HG03442 (cell line): Measurements from ENCODE around the gene NUP43.
A peak's percentile ranks its signal among the peaks of the same experiment; 100 is the strongest.
"Not testable (repeated sequence)": the region's sequence is repeated elsewhere in the genome, so short reads cannot be mapped to it uniquely, and the experiment has no call there.

Source experiments
- ATAC-seq: cut with Tn5 transposase; IDR thresholded peaks from one replicate; pipeline ENCODE4 v1.9.1; 2021; ENCODE audit warnings: mild to moderate bottlenecking, moderate library complexity; ENCODE audit not compliant: unreplicated experiment

Gene NUP43

GRCh38 chr6:149749082-149749593 lies 2.8 kb upstream of the NUP43 start:
- peak; percentile 1 for ATAC-seq

DNA sequence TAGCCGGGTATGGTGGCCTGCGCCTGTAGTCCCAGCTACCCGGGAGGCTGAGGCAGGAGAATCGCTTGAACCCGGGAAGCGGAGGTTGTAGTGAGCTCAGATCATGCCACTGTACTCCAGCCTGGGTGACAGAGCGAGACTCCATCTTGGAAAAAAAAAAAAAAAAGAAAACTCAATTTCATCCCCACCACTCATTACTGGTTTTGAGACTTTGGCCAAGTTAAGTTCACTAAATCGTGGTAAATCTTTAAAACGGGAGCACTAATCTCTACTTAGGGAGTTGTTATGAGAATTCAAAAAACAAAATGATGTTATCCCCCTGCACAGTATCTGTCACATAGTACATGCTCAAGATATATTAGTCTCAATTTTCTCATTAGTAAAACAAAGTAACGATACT lies 1.1 kb downstream of the NUP43 start:
- ATAC-seq: not testable (repeated sequence)

GRCh38 chr6:149734915-149735314 lies 11.4 kb downstream of the NUP43 start:
- ATAC-seq: no peak

DNA sequence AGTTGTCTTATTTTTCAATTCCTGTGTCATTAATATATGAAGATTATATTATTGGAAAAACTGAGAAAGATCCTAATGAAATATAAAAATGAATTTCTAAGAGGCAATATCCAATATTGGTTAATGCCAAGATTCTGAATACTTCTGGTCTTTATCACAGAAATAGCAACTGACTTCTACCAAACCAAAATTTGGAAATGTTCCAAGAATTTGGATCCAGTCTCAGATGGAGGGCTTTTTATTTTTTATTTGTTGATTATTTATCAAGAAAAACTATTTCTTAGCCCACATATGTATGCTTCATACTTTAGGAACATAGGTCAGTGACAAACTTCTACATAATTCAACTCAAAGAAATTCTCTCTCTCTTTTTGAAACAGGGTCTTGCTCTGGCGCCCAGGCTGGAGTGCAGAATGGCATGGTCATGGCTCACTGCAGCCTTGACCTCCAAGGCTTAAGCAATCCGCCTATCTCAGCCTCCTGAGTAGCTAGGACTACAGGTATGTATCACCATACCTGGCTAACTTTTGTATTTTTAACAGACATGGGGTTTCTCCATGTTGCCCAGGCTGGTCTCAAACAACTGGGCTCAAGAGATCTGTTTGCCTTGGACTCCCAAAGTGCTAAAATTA lies 13.1 kb downstream of the NUP43 start:
- no peak for ATAC-seq

- ATAC-seq: no peak
Measured at GRCh38 chr6:149729824-149730223, 16.5 kb downstream of the NUP43 start.

DNA sequence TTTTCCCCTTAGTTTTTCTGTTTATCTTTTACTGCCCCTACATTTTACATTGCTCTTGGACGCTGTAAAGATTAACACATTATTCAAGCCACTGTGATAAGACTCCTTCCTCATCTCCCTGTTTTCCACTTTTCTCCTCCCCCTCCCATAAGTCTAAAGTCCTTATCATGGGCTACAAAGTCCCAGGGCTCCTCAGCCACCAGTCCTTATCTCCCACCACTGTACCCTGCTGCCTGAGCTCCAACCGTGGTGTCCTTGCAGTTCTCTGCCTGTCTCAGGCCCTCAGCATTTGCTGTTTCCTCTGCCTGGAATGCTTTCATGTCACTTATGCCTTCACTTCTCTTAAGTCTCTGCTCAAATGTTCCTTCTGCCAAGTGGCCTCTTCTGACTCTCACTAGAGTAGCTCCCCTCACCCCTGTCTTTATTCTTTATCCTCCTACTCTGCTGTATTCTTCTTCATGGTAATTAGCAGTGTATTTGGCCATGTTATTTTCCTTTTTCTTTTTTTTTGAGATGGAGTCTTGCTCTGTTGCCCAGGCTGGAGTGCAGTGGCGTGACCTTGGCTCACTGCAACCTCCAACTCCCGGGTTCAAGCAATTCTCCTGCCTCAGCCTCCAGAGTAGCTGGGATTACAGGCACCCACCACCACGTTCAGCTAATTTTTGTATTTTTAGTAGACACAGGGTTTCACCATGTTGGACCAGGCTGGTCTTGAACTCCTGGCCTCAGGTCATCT lies 17.7 kb downstream of the NUP43 start:
- ATAC-seq: no peak

- no peak for ATAC-seq
Measured at GRCh38 chr6:149727793-149728498, 18.4 kb downstream of the NUP43 start.

- ATAC-seq: no peak
Measured at GRCh38 chr6:149725785-149726184, 20.5 kb downstream of the NUP43 start.

- ATAC-seq: no peak
Measured at GRCh38 chr6:149723771-149724417, 22.4 kb downstream of the NUP43 start.

- ATAC-seq: no peak
Measured at GRCh38 chr6:149723262-149723661, 23.1 kb downstream of the NUP43 start.

GRCh38 chr6:149719531-149719930 lies 26.8 kb downstream of the NUP43 start:
- no peak for ATAC-seq

DNA sequence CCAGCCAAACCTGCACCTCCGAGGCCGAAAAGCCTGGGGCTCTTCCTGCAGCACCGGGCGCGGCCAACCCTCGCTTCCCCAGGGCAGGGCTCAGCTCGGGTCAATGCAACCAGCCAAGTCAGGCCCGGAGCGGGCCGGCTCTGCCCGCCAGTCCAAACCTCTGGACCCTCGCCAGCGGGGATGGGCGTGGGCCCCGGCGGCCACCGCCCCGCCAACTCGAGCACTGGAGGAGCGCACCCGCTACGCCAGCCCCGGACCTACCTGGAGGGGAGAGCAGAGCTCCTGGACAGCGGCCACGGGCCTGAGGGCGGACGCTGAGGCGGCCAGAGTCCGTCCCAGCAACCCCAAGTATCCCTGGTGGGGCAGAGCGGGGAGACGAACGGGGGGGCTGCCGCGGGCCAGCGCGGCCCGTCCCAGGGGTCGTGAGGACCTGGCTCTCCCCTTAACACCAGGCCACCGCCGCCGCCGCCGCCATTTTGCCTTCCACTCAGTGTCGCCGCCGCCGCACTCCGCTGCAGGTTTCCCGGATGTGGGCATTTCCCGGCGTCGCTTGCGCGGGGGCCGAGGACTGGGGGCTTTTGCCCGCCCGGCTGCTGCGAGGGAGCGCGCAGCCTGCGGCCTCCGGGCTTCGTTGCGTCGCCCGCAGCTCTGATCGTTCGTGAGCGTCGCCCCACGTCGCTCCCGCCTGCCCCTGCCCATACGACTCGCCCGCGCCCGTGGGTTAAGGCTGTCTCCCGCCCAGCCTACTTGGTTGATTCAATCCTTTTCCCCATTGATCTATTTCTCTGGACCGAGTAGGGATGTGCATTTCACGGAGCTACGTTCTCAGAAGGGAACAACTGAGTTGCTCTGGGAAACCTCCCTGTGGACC lies 28.5 kb downstream of the NUP43 start, which contains the start of gene LATS1:
LATS1 (minus strand) TSS at position 514 of the 871 bp plus-strand sequence. CDS start 15,975 bp downstream, outside the sequence.
- ATAC-seq: peak; percentile 80

DNA sequence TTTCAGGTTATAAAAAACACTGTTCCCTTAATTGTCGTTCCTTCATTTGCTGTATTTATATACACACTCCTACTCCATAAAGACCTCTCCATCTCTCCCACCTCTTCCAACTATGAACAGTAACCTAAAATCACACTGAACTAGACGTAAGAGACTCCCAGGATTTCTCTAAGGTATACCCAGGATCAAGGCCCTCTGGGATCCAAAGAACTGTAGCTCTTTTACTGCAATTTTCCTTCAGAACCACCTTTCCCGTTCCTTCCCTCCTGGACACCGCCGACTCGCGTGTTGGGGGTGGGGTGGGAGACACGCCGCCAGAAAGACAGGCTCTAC lies 29.1 kb downstream of the NUP43 start:
- ATAC-seq: no peak

- no peak for ATAC-seq
Measured at GRCh38 chr6:149716181-149716963, 30.0 kb downstream of the NUP43 start.

- no peak for ATAC-seq
Measured at GRCh38 chr6:149714442-149714841, 31.9 kb downstream of the NUP43 start.

- ATAC-seq: no peak
Measured at GRCh38 chr6:149711711-149712110, 34.6 kb downstream of the NUP43 start.

DNA sequence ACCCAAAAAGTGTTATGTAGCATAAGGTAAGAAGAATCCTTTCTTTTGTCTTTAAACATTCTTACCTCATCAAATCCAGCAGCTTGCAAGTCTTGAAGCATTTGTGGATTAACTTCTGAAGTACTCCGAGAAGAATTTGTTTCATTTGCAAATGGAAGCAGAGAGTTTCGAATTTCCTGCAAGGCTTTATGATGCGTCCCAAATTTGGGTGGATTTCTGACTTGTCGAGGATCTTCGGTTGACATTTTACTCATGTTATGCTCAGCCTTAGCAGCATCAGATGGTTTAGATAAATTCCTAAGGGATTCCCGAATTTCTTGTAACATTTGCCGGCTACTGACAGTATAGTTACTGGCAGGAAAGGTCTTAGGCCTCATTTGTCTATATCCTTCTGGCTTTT lies 44.6 kb downstream of the NUP43 start:
- ATAC-seq: no peak

GRCh38 chr6:149699150-149699549 lies 47.2 kb downstream of the NUP43 start:
- ATAC-seq: no peak

- ATAC-seq: no peak
Measured at GRCh38 chr6:149698175-149698574, 48.2 kb downstream of the NUP43 start.

GRCh38 chr6:149696901-149697300 lies 49.4 kb downstream of the NUP43 start:
- no peak for ATAC-seq
